ENCODE results near the gene JSRP1. TPM values are rescaled to one million over a fixed set of nuclear protein-coding genes. Genes with fewer than 3 reads are reported as not detected.

Gene JSRP1
- total RNA-seq, 2 experiments from 2014 or later = 0.56 to 0.58 TPM

GRCh38 chr19:2289714-2290435 lies 33.7 kb upstream of the JSRP1 start:
- CTCF ChIA-PET = interaction anchor here (1.0 to 1.1 kb wide), 2 partner anchors 16 to 28 kb away, joined by 3 to 5 read pairs; no protein-coding TSS in a partner anchor
- Mint-ChIP-seq H3K36me3 (ENCODE audit: low read depth) (peaks cover 22% of the 10 kb centered on the region), H3K27ac (peak overlapping the region; percentile 83), H3K27me3 (no peaks in the 10 kb centered on the region), H3K4me3 (peak overlapping the region; percentile 83), H3K4me1 (ENCODE audit: low read depth) (peaks cover 26% of the 10 kb centered on the region), H3K9me3 (no peaks in the 10 kb centered on the region)
- peak overlapping the region; percentile 69 for H3K4me3 ChIP-seq (ENCODE audit: low read length)
- POLR2A ChIA-PET = interaction anchor here (0.6 to 2.2 kb wide), 16 partner anchors 10 to 1474 kb away, joined by 3 to 23 read pairs (median 5); partner anchors contain the start of genes LSM7 and SPPL2B
- peak overlapping the region; percentile 44 to 50 for H3K27ac ChIP-seq (ENCODE audit: low read depth in 1 of 2, low read length in 2 of 2)
- no peaks in the 10 kb centered on the region for H3K27me3 ChIP-seq (ENCODE audit: control insufficient read depth in 1 of 2, insufficient read depth in 2 of 2, low read length in 2 of 2)
- intact Hi-C loops (cut with DNase I, micrococcal nuclease) = loop anchor here (5.0 kb wide), 1 partner anchor 37 kb away; the partner anchor contains the start of genes LSM7 (in 2 of the 2) and SPPL2B (in 2 of the 2)
- peaks cover 46% of the 10 kb centered on the region for H3K4me1 ChIP-seq (ENCODE audit: insufficient read depth, low read length)
- no peaks in the 10 kb centered on the region for H3K9me3 ChIP-seq (ENCODE audit: control insufficient read depth in 1 of 2, insufficient read depth in 1 of 2, low read length in 2 of 2)
- peaks cover 4% of the 10 kb centered on the region for H3K36me3 ChIP-seq (ENCODE audit: insufficient read depth, low read length)
- TF ChIP-seq, protein P1, sequence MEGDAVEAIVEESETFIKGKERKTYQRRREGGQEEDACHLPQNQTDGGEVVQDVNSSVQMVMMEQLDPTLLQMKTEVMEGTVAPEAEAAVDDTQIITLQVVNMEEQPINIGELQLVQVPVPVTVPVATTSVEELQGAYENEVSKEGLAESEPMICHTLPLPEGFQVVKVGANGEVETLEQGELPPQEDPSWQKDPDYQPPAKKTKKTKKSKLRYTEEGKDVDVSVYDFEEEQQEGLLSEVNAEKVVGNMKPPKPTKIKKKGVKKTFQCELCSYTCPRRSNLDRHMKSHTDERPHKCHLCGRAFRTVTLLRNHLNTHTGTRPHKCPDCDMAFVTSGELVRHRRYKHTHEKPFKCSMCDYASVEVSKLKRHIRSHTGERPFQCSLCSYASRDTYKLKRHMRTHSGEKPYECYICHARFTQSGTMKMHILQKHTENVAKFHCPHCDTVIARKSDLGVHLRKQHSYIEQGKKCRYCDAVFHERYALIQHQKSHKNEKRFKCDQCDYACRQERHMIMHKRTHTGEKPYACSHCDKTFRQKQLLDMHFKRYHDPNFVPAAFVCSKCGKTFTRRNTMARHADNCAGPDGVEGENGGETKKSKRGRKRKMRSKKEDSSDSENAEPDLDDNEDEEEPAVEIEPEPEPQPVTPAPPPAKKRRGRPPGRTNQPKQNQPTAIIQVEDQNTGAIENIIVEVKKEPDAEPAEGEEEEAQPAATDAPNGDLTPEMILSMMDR (IDR thresholded peaks at IDR 0.05) = no peak
- peak in 13 of 14 experiments; percentile 40 to 83 (median 65) for DNase-seq
- ATAC-seq (ENCODE audit: poor library complexity) = peak; percentile 72

DNA sequence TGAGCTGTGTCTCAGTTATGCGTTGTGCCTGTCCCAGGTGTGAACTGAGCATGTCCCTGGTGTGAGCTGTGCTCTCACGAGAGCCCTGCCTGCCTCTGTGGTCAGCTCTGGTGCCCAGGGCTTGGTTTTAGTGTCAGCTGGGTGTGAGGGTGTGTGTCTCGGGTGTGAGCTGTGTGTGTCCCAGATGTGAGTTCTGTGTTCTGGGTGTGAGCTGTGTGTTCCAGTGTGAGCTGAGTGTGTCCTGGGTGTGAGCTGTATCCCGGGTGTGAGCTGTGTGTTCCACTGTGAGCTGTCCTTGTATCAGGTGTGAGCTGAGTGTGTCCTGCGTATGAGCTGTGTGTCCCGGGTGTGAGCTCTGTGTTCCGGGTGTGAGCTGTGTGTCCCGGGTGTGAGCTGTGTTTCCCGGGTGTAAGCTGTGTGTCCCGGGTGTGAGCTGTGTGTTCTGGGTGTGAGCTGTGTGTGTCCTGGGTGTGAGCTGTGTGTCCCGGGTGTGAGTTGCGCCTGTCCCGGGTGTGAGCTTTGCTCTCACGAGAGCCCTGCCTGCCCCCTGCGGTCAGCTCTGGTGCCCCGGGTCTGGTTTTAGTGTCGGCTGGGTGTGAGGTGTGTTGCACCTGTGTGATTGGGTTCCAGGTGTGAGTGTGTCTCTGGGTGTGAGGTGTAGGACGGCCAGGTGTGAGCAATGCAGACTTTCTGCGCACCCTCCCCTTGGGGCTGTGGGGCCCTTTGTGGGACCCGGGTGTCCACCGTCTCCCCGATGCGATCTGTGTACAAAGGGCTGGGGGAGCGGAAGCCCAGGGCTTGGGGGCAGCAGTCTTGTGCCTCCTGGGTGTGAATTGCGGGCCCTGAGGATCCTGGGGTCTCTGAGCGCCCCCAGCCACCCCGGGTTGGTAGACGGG lies 32.8 kb upstream of the JSRP1 start:
- H3K4me3 Mint-ChIP-seq = peak overlapping the region; percentile 83
- intact Hi-C loops (cut with DNase I, micrococcal nuclease) = loop anchor here in 1 of 2 experiments (5.0 kb wide), 1 partner anchor 38 kb away; the partner anchor contains the start of genes LSM7 and SPPL2B
- CTCF ChIA-PET = interaction anchor here (1.0 to 1.1 kb wide), 2 partner anchors 15 to 27 kb away, joined by 3 to 5 read pairs; no protein-coding TSS in a partner anchor
- Histone ChIP-seq H3K27me3 (ENCODE audit: control insufficient read depth in 1 of 2, insufficient read depth in 2 of 2, low read length in 2 of 2) (no peaks in the 10 kb centered on the region), H3K36me3 (ENCODE audit: insufficient read depth, low read length) (peaks cover 3% of the 10 kb centered on the region), H3K27ac (ENCODE audit: low read depth in 1 of 2, low read length in 2 of 2) (peak overlapping the region in 1 of 2 donors; percentile 50), H3K4me1 (ENCODE audit: insufficient read depth, low read length) (peaks cover 43% of the 10 kb centered on the region), H3K9me3 (ENCODE audit: control insufficient read depth in 1 of 2, insufficient read depth in 1 of 2, low read length in 2 of 2) (no peaks in the 10 kb centered on the region), H3K4me3 (ENCODE audit: low read length) (peak overlapping the region; percentile 69)
- peak overlapping the region; percentile 83 for H3K27ac Mint-ChIP-seq
- H3K4me1 Mint-ChIP-seq (ENCODE audit: low read depth) = peaks cover 25% of the 10 kb centered on the region
- no peaks in the 10 kb centered on the region for H3K27me3 Mint-ChIP-seq
- POLR2A ChIA-PET = interaction anchor here (0.6 to 1.9 kb wide), 16 partner anchors 9 to 1473 kb away, joined by 3 to 23 read pairs (median 5); partner anchors contain the start of genes LSM7 and SPPL2B
- H3K36me3 Mint-ChIP-seq (ENCODE audit: low read depth) = peaks cover 21% of the 10 kb centered on the region
- TF ChIP-seq, protein P1 (IDR thresholded peaks at IDR 0.05) = no peak
- no peaks in the 10 kb centered on the region for H3K9me3 Mint-ChIP-seq
- DNase-seq = peak in 2 of 14 experiments; percentile 13 to 41
- peak; percentile 6 for ATAC-seq (ENCODE audit: poor library complexity)

DNA sequence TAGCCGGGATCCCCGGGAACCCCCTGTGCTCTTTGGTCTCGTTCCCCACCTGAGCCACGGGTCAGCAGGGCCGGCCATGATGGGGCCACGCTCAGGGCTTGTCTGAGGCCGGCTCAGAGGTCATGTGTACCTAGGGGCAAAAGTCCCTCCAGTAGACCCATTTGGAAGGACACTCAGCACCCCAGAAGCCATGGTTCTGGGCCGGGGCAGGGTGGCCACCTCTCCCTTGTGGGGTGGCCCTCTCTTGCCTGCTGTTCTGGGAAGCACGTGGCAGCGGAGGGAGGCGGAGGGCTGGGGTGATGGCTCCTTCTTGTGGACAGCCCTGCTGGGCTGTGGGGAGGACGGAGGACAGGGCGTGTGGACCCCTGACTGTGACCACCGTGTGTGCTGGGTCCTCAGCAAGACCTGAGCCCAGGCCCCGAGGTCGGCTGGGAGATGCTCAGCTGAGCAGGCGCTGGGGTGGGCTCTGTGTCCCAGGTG lies 32.2 kb upstream of the JSRP1 start:
- Histone ChIP-seq H3K9me3 (ENCODE audit: control insufficient read depth in 1 of 2, insufficient read depth in 1 of 2, low read length in 2 of 2) (no peaks in the 10 kb centered on the region), H3K4me3 (ENCODE audit: low read length) (no peak overlapping the region), H3K4me1 (ENCODE audit: insufficient read depth, low read length) (peaks cover 42% of the 10 kb centered on the region), H3K36me3 (ENCODE audit: insufficient read depth, low read length) (no peaks in the 10 kb centered on the region), H3K27me3 (ENCODE audit: control insufficient read depth in 1 of 2, insufficient read depth in 2 of 2, low read length in 2 of 2) (no peaks in the 10 kb centered on the region), H3K27ac (ENCODE audit: low read depth in 1 of 2, low read length in 2 of 2) (no peak overlapping the region)
- Mint-ChIP-seq H3K27me3 (no peaks in the 10 kb centered on the region), H3K27ac (peak overlapping the region; percentile 83), H3K36me3 (ENCODE audit: low read depth) (peaks cover 16% of the 10 kb centered on the region), H3K4me1 (ENCODE audit: low read depth) (peaks cover 20% of the 10 kb centered on the region), H3K4me3 (peak overlapping the region; percentile 67), H3K9me3 (no peaks in the 10 kb centered on the region)
- DNase-seq (peak in 1 of 14 experiments; percentile 41), ATAC-seq (ENCODE audit: poor library complexity) (no peak)
- ChIA-PET CTCF (interaction anchor here (1.0 to 1.1 kb wide), 2 partner anchors 14 to 26 kb away, joined by 3 to 5 read pairs; no protein-coding TSS in a partner anchor), POLR2A (interaction anchor here (0.9 to 1.9 kb wide), 11 partner anchors 8 to 1036 kb away, joined by 3 to 23 read pairs (median 5); partner anchors contain the start of genes LSM7, PLEKHJ1 and SPPL2B)
- intact Hi-C loops (cut with DNase I, micrococcal nuclease) = loop anchor here in 1 of 2 experiments (5.0 kb wide), 1 partner anchor 39 kb away; the partner anchor contains the start of genes LSM7 and SPPL2B
- TF ChIP-seq, protein P1 (IDR thresholded peaks at IDR 0.05) = no peak

Data from CD4-positive, alpha-beta T cell (primary cell).